Kidney glomerular epithelial cell (primary cell): ENCODE measurements around the gene TMEM181.
A peak's percentile ranks its signal among the peaks of the same experiment; 100 is the strongest.
"Not testable (repeated sequence)": the region's sequence is repeated elsewhere in the genome, so short reads cannot be mapped to it uniquely, and the experiment has no call there.

Experiments
- DNase-seq: peaks from one replicate; lab custom pipeline; 2025; lab: John Stamatoyannopoulos, UW

Gene TMEM181

DNA sequence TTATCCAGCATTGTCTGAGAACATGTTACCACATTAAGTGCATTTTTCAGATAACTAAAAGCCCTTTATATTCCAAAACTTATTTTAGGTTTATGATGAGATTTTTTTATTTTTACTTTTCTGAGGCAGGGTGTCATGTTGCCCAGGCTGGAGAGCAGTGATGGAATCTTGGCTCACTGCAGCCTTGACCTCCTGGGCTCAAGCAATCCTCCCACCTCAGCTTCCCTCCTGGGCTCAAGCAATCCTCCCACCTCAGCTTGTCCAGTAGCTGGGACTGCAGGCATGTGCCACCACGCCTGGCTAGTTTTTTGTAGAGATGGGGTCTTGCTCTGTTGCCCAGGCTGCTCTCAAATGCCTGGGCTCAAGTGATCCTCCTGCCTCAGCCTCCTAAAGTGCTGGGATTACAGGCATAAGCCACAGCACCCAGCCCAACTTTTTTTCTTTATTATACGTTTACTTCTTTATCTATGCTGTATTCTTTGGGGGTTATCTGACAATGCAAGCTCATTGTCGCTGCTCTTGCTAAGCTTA lies 78.5 kb downstream of the TMEM181 start:
- no peak for DNase-seq

DNA sequence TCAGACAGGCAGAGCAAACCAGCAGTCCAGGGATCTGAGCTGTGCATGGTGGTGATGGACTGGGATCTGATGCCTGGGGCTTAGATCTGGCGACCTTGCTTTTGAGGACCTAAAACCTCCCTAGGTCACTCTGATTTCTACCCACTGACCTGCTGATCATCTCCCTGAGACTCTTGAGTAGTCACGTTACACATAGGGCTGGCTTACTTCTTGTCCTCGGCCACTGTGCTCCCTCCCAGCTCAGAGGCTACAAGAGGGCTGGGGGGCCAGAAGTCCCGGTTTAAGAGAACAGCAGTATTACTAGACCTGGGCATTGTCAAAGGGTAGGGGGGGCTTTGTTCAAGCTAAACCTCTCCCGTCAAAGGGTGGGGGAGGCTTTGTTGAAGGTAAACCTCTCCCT lies 79.2 kb downstream of the TMEM181 start:
- no peak for DNase-seq

GRCh38 chr6:158640519-158640918 lies 80.6 kb downstream of the TMEM181 start:
- no peak for DNase-seq

DNA sequence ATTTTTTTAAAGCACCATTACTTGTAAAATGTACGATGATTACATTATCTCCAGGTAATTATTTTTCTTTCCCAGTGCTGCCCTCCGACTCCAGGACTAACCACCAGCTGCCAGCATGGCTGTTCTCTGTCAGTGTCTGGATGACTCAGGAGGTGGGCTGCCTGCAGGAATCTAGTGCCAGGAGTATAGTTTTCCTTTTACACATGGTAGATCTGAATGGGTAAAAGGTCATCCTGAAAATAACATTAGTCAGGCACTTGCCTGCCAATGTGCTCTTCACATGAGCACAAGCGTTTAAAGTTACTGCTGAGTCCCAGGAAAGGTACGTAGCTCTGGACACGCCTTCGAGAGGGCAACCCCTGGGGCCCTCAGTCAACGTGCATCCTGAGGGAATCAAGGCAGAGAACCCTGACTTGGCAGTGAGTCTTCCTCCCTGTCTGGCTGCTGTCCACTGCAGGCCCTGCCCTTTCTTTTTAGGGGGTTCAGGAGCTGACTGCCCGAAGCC lies 82.3 kb downstream of the TMEM181 start:
- DNase-seq, result peak; percentile 98

GRCh38 chr6:158643836-158644230 lies 83.9 kb downstream of the TMEM181 start:
- peak; percentile 8 for DNase-seq

- peak; percentile 90 for DNase-seq
Observed at GRCh38 chr6:158644231-158645063, 84.6 kb downstream of the TMEM181 start, which contains the start of gene DYNLT1. TSS of gene DYNLT1 (minus strand) at chr6:158644743. CDS start at chr6:158644708, 35 bp downstream.

GRCh38 chr6:158645064-158646022 lies 85.5 kb downstream of the TMEM181 start:
- DNase-seq, result no peak

GRCh38 chr6:158646023-158646910 lies 86.4 kb downstream of the TMEM181 start:
- DNase-seq, result no peak

- DNase-seq, result no peak
Observed at GRCh38 chr6:158647501-158647900, 87.6 kb downstream of the TMEM181 start.

GRCh38 chr6:158648682-158649131 lies 88.8 kb downstream of the TMEM181 start:
- peak; percentile 77 for DNase-seq

GRCh38 chr6:158649289-158650143 lies 89.6 kb downstream of the TMEM181 start, which contains the start of gene SYTL3:
TSS of gene SYTL3 (plus strand) at chr6:158650054. CDS start at chr6:158663269, 13,215 bp downstream.
- peak; percentile 93 for DNase-seq

- DNase-seq, result not testable (repeated sequence)
Observed at GRCh38 chr6:158651981-158652737, 92.3 kb downstream of the TMEM181 start.

GRCh38 chr6:158653577-158654354 lies 93.9 kb downstream of the TMEM181 start:
- no peak for DNase-seq

GRCh38 chr6:158654498-158654897 lies 94.6 kb downstream of the TMEM181 start:
- peak; percentile 29 for DNase-seq

DNA sequence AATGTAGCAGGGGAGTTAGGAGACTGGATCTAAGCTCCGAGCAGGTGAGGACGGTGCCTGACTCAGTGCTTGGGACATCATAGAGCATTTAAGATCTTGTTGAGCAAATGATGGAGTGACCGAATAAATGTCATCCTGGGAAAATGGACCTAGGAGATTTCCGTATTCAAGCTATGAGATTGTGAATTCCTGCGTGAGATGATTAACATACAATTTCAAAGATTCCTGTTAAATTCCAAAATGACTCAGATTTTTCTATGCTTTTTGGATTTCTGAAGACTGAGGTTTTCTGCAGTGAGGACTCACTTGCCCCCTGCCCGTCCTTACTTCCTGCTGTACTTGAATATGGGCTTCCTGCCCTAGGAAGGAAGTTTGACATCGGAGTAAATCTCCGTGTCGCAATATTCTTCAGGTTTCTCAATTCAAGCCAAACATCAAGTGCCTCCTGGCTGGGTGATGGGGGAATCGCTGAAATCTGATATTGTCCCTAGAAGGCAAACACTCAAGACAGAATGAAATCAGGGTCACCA lies 95.1 kb downstream of the TMEM181 start:
- no peak for DNase-seq

DNA sequence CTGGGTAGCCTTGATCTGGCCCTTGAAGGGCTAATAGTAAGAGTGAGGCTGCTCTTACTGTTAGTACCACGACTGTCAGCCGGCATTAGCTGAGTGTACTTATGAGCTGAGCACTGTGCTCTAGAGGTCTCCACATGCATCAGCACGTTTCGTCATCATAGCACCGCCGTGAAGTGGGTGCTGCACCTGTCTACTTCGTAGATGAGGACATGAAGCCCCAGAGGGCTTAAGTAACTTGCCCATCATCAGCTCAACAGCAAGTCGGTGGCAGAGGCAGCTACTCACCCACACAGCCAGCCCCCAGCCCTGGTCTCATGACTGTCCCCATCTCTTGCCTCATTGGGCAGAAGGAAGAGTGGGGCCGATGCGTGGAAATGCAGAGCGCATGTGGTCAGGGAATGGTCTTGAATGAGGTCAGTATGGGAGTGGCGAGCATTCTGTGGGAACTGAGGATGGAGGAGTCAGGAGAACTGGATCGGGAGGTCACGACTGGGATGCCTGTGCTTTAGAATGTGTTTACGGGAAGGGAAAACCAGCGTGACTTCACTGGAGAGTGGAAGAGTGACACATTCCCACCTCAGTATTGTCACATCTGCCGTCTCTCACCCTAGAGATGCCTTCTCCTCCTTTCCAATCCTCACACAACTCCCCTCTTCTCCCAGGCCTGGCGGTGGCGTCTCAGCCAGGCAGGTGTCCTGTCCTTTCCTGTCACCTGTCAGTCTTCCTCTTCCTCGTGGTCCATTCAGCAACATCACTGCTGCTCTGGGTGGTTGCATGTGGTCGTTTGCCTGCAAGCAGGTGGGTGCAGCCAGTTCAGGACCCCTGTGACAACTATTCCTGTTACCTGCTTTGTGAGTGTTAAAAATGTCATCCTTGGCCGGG lies 95.9 kb downstream of the TMEM181 start:
- DNase-seq, result no peak

- DNase-seq, result peak; percentile 74
Observed at GRCh38 chr6:158656986-158657385, 97.1 kb downstream of the TMEM181 start.
